Peyer's patch (tissue), 4 donors: ENCODE measurements around the gene ADAMTS10. TPM values are rescaled to one million over a fixed set of nuclear protein-coding genes. Genes with fewer than 3 reads are reported as not detected.

Source experiments
- DNase-seq, 3 donors: peaks; one replicate each; pipeline ENCODE4 v3.0.0-alpha.2; 2017 to 2019
- H3K27ac ChIP-seq, 4 donors: fragments of 200-600 bp; sonication (generic); one replicate each; pipeline ENCODE4 v1.5.1; 2016 to 2019
- H3K27me3 ChIP-seq, 2 donors: fragments of 200-600 bp; sonication (generic); one replicate each; pipeline ENCODE4 v1.5.1; 2019
- H3K36me3 ChIP-seq, 3 donors: fragments of 200-600 bp; sonication (generic); one replicate each; pipeline ENCODE4 v1.5.1; 2016 to 2019
- H3K4me1 ChIP-seq, 4 donors: fragments of 200-600 bp; sonication (generic); one replicate each; pipeline ENCODE4 v1.5.1; 2016 to 2019
- H3K4me3 ChIP-seq, 4 donors: fragments of 200-600 bp; sonication (generic); 1 replicate in 3 of 4; 2 replicates in 1 of 4; pipeline ENCODE4 v1.5.1; 2016 to 2019; ENCODE audit warnings: mild to moderate bottlenecking in 1 of 4
- H3K9me3 ChIP-seq, 4 donors: fragments of 200-600 bp; sonication (generic); one replicate each; pipeline ENCODE4 v1.5.1; 2016 to 2019; ENCODE audit warnings: mild to moderate bottlenecking in 1 of 4
- POLR2A ChIP-seq, 2 donors: fragments of 450-650 bp; IDR thresholded peaks; one replicate each; pipeline ENCODE4 v1.5.1; 2017; ENCODE audit warnings: antibody characterized with exemption in 2 of 2, mild to moderate bottlenecking in 2 of 2, moderate library complexity in 2 of 2
- total RNA-seq, 4 donors: library from RNA; depleted of rRNA; stranded (reverse); fragments of >200 nt; gene quantifications; one replicate each; pipeline ENCODE4 v1.1.0, GENCODE V29; 2016
- TF ChIP-seq, protein P1 (sequence below), 6 experiments: fragments of 450-650 bp in 4 of 6; fragments of 200-600 bp in 2 of 6; sonication (generic) in 1 of 6; IDR thresholded peaks; one replicate each; pipeline ENCODE4 v1.5.1; 2017 to 2019; ENCODE audit warnings: antibody characterized with exemption in 6 of 6, mild to moderate bottlenecking in 3 of 6, moderate library complexity in 1 of 6

ADAMTS10 gene
- total RNA-seq, 4 donors from 2014 or later = 26.5 to 92.4 (median 37.2) TPM; not detected in 1

- no peaks in the 10 kb centered on the region for H3K9me3 ChIP-seq
- H3K4me3 ChIP-seq = no peak overlapping the region
- DNase-seq = no peak
- no peaks in the 10 kb centered on the region for H3K27me3 ChIP-seq
- TF ChIP-seq, protein P1, sequence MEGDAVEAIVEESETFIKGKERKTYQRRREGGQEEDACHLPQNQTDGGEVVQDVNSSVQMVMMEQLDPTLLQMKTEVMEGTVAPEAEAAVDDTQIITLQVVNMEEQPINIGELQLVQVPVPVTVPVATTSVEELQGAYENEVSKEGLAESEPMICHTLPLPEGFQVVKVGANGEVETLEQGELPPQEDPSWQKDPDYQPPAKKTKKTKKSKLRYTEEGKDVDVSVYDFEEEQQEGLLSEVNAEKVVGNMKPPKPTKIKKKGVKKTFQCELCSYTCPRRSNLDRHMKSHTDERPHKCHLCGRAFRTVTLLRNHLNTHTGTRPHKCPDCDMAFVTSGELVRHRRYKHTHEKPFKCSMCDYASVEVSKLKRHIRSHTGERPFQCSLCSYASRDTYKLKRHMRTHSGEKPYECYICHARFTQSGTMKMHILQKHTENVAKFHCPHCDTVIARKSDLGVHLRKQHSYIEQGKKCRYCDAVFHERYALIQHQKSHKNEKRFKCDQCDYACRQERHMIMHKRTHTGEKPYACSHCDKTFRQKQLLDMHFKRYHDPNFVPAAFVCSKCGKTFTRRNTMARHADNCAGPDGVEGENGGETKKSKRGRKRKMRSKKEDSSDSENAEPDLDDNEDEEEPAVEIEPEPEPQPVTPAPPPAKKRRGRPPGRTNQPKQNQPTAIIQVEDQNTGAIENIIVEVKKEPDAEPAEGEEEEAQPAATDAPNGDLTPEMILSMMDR (IDR thresholded peaks at IDR 0.05) = no peak
- TF ChIP-seq POLR2A (IDR thresholded peaks at IDR 0.05) = no peak
- H3K4me1 ChIP-seq = no peaks in the 10 kb centered on the region
- no peak overlapping the region for H3K27ac ChIP-seq
- H3K36me3 ChIP-seq = no peaks in the 10 kb centered on the region
These were observed 70.8 kb downstream of the ADAMTS10 start for GRCh38 chr19:8539621-8540149.

DNA sequence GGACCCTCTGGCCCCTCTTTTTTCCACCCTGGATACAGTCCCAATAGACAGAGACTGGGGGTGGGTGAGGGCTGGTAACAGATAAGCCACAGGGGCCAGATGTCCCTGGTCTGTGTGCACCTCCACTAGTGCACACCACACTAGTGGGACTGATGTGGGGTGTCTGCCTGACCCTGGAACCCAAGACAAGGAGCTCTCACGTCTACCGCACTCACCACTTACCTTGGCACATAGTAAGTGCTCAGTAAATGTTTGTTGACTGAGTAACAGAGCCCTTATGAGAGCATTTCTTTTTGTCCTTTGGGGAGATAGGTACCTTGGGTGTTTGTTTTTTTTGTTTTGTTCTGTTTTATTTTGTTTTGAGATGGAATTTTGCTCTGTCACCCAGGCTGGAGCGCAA is 73.4 kb downstream of the ADAMTS10 start:
- no peak for TF ChIP-seq POLR2A (IDR thresholded peaks at IDR 0.05)
- TF ChIP-seq, protein P1 (IDR thresholded peaks at IDR 0.05) = no peak
- DNase-seq = no peak

GRCh38 chr19:8536282-8536681 is 74.2 kb downstream of the ADAMTS10 start:
- Histone ChIP-seq H3K27ac (no peak overlapping the region), H3K27me3 (no peaks in the 10 kb centered on the region), H3K9me3 (no peaks in the 10 kb centered on the region), H3K4me1 (peaks cover 0 to 9% (median 0%) of the 10 kb centered on the region in 4 donors), H3K4me3 (no peak overlapping the region), H3K36me3 (no peaks in the 10 kb centered on the region)
- DNase-seq = no peak
- TF ChIP-seq, protein P1 (IDR thresholded peaks at IDR 0.05) = no peak
- TF ChIP-seq POLR2A (IDR thresholded peaks at IDR 0.05) = no peak

More for the DNA sequence above, 73.4 kb downstream of the ADAMTS10 start:
- no peak overlapping the region for H3K27ac ChIP-seq
- no peak overlapping the region for H3K4me3 ChIP-seq
- H3K4me1 ChIP-seq = peaks cover 0 to 6% (median 0%) of the 10 kb centered on the region in 4 donors
- no peaks in the 10 kb centered on the region for H3K36me3 ChIP-seq
- no peaks in the 10 kb centered on the region for H3K27me3 ChIP-seq
- H3K9me3 ChIP-seq = no peaks in the 10 kb centered on the region

GRCh38 chr19:8532225-8532624 is 78.3 kb downstream of the ADAMTS10 start:
- no peak for TF ChIP-seq POLR2A (IDR thresholded peaks at IDR 0.05)
- TF ChIP-seq, protein P1 (IDR thresholded peaks at IDR 0.05) = no peak
- Histone ChIP-seq H3K4me1 (peaks cover 0 to 19% (median 0%) of the 10 kb centered on the region in 4 donors), H3K9me3 (no peaks in the 10 kb centered on the region), H3K27me3 (no peaks in the 10 kb centered on the region), H3K27ac (no peak overlapping the region), H3K36me3 (peaks cover 0 to 13% (median 0%) of the 10 kb centered on the region in 3 donors), H3K4me3 (no peak overlapping the region)
- no peak for DNase-seq

DNA sequence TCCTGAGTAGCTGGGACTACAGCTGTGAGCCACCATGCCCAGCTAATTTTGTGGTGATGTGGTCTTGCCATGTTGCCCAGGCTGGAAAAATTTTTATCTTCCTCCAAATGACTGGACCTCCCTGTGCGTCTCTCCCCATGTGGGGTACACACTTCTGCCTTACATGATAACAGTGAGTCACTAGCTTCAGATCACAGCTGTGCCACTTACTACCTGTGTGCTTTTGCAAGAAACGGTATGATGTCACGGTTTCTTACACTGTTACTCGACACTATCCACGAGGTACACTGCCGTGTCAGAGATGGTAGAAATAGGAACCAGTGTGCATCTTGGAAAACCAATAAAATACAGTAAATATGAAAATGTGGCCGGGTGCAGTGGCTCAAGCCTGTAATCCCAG is 79.0 kb downstream of the ADAMTS10 start:
- H3K9me3 ChIP-seq = no peaks in the 10 kb centered on the region
- H3K36me3 ChIP-seq = peaks cover 0 to 16% (median 0%) of the 10 kb centered on the region in 3 donors
- no peak for DNase-seq
- no peak overlapping the region for H3K27ac ChIP-seq
- no peaks in the 10 kb centered on the region for H3K27me3 ChIP-seq
- H3K4me3 ChIP-seq = no peak overlapping the region
- H3K4me1 ChIP-seq = peaks cover 0 to 21% (median 0%) of the 10 kb centered on the region in 4 donors
- TF ChIP-seq, protein P1 (IDR thresholded peaks at IDR 0.05) = no peak
- TF ChIP-seq POLR2A (IDR thresholded peaks at IDR 0.05) = no peak

Other genes with a start within 250 kb of the ADAMTS10 start
- gene ANGPTL4, start 246.6 kb downstream of the ADAMTS10 start, total RNA-seq = 10 to 100 TPM; 22.6 to 82.1 (median 29.9) TPM
- 100 to 1,000 TPM in 3 of 4 donors, 10 to 100 TPM in 1; 76.2 to 181 (median 151) TPM for gene RAB11B, start 220.4 kb downstream of the ADAMTS10 start, total RNA-seq
- gene MARCHF2, start 197.4 kb downstream of the ADAMTS10 start, total RNA-seq = 10 to 100 TPM; 53.5 to 97.4 (median 68.9) TPM
- 100 to 1,000 TPM; 108 to 128 (median 116) TPM for gene HNRNPM, start 165.7 kb downstream of the ADAMTS10 start, total RNA-seq
- gene PRAM1, start 108.1 kb downstream of the ADAMTS10 start, total RNA-seq = 1 to 10 TPM in 3 of 4 donors, not detected in 1; 1.6 to 8.3 (median 2.7) TPM
- gene ZNF414, start 96.5 kb downstream of the ADAMTS10 start, total RNA-seq = 10 to 100 TPM; 12.4 to 45.2 (median 24.1) TPM
- 100 to 1,000 TPM in 1 of 4 donors, 10 to 100 TPM in 3; 10.8 to 168 (median 22.1) TPM for gene MYO1F, start 33.3 kb downstream of the ADAMTS10 start, total RNA-seq
- not detected for gene NFILZ, start 19.9 kb upstream of the ADAMTS10 start, total RNA-seq
- gene ACTL9, start 88.1 kb upstream of the ADAMTS10 start, total RNA-seq = not detected
- not detected for gene OR2Z1, start 110.9 kb upstream of the ADAMTS10 start, total RNA-seq
- 10 to 100 TPM; 18.0 to 38.5 (median 30.2) TPM for gene ZNF558, start 221.6 kb upstream of the ADAMTS10 start, total RNA-seq
- not detected for gene MBD3L1, start 221.7 kb upstream of the ADAMTS10 start, total RNA-seq